Right ventricle myocardium inferior (tissue), 1 donor: ENCODE data around the gene HTR1D. TPM values are rescaled to one million over a fixed set of nuclear protein-coding genes. Genes with fewer than 3 reads are reported as not detected.
"Not testable (repeated sequence)": the region's sequence is repeated elsewhere in the genome, so short reads cannot be mapped to it uniquely, and the experiment has no call there.

Experiments
- ATAC-seq: fragments of 200-7000 bp; cut with Tn5 transposase; one replicate; pipeline ENCODE4 v1.9.1; 2020; ENCODE audit warnings: mild to moderate bottlenecking, moderate library complexity
- DNase-seq: peaks from one replicate; pipeline ENCODE4 v3.0.0; 2021; ENCODE audit errors: missing footprints
- intact Hi-C: fragments of 100-400 bp; cut with DNase I; formaldehyde crosslinking; loops from one replicate; pipeline ENCODE4 v1.11.0; 2022
- total RNA-seq: library from RNA; stranded (reverse); fragmentation: NEBNext Ultra II Directional; extraction: Animal tissue kit (Norgen Biotek cat#: 25700); gene quantifications from one replicate; pipeline ENCODE4 v1.2.1, GENCODE V29; 2021
- donor health status: DM: no; HTN: yes; CAD: no; lungs with severe emphysema.

Gene HTR1D
- total RNA-seq, 1 donor from 2014 or later, result 0.11 TPM

DNA sequence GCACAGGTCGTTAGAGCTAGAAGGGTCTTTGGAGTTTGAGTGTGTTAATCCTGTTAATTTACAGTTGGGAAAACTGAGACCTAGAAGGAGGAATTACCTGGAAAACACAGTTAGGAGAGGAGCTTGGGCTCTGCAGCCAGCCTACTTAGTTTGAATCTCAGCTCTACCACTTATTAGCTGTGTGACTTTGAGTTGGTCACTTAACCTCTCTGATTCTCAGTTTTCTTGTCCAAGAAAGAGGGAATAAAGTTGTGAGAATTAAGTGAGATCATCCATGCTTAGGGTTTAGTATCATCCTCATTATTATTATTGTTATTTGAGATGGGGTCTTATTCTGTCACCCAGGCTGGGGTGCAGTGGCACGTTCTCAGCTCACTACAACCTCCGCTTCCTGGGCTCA, 5.4 kb upstream of the HTR1D start:
- ATAC-seq, result no peak
- intact Hi-C loops, result no loop called here
- DNase-seq, result no peak

DNA sequence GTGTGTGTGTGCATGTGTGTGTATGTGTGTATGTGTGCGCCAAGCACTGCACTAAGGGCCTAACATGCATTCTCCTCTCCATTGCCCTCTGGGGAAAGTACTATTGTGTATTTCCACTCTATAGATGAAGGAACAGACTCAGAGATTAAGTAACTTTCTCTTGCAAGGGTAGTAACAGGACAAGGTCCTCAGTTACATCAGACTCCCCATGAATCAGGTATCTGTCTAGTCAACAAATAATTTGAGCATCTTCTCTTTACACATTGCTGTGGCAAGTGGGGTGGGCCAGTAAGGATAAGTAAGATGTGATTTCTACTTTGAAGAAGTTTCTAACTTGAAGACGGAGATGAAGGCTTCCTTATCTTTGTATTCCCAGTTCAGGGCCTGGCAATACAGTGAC, 5.0 kb upstream of the HTR1D start:
- ATAC-seq (no peak), DNase-seq (no peak)
- intact Hi-C loops, result no loop called here

- ATAC-seq (no peak), DNase-seq (no peak)
- intact Hi-C loops, result no loop called here
Observed at GRCh38 chr1:23221107-23221506, 3.8 kb upstream of the HTR1D start.

GRCh38 chr1:23216771-23217420, 406 bp downstream of the HTR1D start:
- ATAC-seq (no peak), DNase-seq (no peak)
- intact Hi-C loops, result loop anchor here (10.0 kb wide), 1 partner anchor 58 kb away; no protein-coding TSS in a partner anchor

DNA sequence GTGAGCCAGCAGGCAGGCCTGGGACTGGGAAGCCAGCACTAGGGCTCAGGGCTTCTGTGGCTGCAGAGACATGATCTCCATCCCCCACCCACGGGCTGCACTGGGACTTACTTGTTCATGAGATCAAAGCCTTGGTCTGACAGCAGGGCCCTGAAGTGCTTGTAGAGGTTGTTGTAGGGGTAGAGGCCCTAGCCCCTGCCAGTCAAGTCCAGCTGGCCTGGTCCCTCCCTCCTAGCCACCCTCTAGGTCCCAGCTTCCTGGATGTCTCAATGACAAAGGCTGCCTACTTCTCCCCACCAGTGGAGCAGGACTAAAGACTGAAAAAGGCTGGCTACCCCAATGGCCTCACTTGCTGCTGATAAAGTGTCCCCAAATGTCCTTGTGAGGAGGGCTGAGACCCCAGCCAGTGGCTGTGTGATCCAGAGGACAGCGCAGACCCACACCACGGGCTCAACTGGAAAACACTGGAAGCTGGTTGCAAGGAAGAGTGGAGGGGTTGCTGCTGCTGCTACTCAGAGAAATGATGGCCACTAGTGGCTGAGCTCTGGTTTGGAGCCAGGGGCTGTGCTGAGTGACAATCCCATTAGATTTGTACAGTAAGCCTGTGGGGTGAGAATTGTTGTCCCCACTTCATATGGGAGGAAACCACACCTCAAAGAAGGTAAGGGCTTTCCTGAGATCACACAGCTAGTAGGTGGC, 1.4 kb downstream of the HTR1D start:
- no peak for ATAC-seq
- DNase-seq, result no peak
- intact Hi-C loops, result loop anchor here (10.0 kb wide), 1 partner anchor 59 kb away; no protein-coding TSS in a partner anchor

DNA sequence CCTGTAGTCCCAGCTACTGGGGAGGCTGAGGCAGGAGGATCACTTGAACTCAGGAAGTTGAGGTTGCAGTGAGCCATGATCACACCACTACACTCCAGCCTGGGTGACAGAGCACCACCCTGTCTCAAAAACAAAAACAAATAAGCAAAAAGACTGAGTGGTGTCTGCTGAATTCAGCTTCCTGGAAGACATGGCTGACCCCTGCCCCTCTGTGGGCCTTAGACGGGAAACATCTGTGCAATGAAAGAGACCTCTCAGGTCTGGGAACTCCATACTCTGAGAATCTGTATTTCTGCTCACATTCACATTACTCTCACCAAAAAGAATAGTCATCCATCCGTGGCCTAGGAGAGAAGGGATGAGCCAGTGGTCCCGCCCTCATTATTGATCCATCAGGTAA, 2.0 kb downstream of the HTR1D start:
- no peak for DNase-seq
- ATAC-seq, result no peak
- intact Hi-C loops, result loop anchor here (10.0 kb wide), 1 partner anchor 60 kb away; no protein-coding TSS in a partner anchor

DNA sequence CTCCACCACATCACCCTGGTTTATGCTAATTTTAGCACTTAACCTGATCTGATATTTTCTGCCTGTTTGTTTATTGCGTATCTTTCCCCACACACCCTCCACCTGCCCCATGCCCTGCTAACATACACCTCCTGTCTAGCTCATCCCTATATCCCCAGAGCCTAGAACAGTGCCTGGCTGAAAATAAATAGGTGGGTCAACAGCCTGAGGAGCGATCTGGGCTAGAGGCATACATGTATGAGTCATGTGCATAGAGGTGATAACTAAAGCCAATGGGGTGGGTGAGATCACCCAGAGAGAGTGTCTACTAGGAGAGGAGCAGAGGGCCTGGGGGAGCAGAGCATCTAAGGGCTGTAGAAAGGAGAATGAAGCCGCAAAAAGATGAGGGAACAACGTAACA, 2.7 kb downstream of the HTR1D start:
- DNase-seq (no peak), ATAC-seq (no peak)
- intact Hi-C loops, result loop anchor here (10.0 kb wide), 1 partner anchor 60 kb away; no protein-coding TSS in a partner anchor

DNA sequence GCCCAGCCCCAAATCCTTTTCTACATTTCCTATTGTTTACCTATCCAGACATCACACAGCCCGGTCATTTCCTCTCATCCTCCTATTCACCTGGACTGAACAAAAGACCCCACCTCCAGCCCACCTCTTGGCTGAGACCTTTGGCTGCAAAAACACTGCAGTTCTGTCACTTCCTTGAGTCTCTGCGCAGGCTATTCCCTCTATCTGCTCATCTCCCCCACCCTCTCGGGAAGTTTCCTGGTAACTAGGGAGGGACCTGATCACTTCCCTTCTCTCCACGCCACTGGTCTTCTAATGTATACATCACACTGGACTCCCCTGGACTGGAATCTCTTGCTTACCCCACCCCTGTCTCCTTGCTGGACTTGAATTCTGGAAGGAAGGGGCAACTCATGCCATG, 5.3 kb downstream of the HTR1D start:
- intact Hi-C loops, result loop anchor here (10.0 kb wide), 1 partner anchor 63 kb away; no protein-coding TSS in a partner anchor
- DNase-seq, result no peak
- ATAC-seq, result no peak

GRCh38 chr1:23210963-23211362, 6.3 kb downstream of the HTR1D start:
- DNase-seq (no peak), ATAC-seq (no peak)
- intact Hi-C loops, result loop anchor here (10.0 kb wide), 1 partner anchor 64 kb away; no protein-coding TSS in a partner anchor

DNA sequence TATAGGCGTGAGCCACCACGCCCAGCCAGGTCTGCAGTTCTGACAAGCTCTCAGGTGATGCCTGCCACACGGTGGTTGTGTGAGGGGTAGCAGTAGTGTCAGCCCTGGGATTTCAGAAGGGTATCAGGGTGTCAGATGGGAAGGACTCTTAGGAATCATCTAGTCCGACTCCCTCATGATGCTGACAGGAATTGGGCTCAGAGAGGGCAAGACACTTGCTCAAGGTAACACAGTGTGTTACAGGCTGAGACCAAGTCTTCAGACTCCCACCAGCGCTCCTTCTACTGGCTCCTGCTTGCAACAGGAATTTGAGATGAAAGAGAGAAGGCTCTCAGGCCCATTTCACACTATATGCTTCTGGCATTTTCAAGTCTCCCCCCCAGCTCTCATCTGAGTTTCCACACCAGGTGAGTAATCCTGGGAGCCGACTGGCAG, 6.9 kb downstream of the HTR1D start:
- DNase-seq (no peak), ATAC-seq (no peak)
- intact Hi-C loops, result loop anchor here (10.0 kb wide), 1 partner anchor 64 kb away; no protein-coding TSS in a partner anchor

GRCh38 chr1:23209770-23210169, 7.5 kb downstream of the HTR1D start:
- intact Hi-C loops, result loop anchor here (10.0 kb wide), 1 partner anchor 65 kb away; no protein-coding TSS in a partner anchor
- ATAC-seq (no peak), DNase-seq (no peak)

GRCh38 chr1:23208527-23208926, 8.8 kb downstream of the HTR1D start:
- DNase-seq (no peak), ATAC-seq (no peak)
- intact Hi-C loops, result no loop called here

DNA sequence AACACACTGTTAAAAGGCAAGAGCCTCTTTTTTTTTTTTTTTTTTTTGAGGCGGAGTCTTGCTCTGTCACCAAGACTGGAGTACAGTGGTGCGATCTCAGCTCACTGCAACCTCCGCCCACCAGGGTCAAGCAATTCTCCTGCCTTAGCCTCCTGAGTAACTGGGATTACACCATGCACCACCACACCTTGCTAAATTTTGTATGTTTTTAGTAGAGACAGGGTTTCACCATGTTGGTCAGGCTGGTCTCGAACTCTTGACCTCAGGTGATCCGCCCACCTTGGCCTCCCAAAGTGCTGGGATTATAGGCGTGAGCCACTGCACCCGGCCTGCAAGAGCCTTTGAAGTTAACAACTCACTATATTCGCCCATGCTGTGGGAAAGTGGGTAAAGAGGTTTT, 9.6 kb downstream of the HTR1D start:
- ATAC-seq, DNase-seq, intact Hi-C loops: not testable (repeated sequence)

DNA sequence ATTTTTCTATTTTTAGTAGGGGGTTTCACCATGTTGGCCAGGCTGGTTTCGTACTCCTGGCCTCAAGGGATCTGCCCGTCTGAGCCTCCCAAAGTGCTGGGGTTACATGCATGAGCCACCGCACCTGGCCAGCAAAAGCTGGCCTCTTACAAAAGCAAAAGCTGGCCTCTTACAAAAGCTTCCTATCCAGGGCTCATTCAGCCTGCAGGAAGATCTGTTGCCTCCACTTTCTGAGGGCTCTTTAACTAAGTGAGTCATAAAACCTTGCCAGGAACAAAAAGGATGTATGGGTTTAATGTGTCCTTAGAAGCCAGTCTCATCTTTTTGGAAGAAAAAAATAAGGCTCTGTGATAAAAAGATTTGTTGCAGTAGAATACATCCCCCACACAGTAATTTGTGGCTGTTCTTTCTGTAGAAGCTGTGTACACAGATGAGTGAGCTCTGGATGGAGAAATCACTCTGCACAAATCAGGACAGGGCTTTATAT, 15.0 kb downstream of the HTR1D start:
- intact Hi-C loops, result no loop called here
- ATAC-seq (no peak), DNase-seq (no peak)

DNA sequence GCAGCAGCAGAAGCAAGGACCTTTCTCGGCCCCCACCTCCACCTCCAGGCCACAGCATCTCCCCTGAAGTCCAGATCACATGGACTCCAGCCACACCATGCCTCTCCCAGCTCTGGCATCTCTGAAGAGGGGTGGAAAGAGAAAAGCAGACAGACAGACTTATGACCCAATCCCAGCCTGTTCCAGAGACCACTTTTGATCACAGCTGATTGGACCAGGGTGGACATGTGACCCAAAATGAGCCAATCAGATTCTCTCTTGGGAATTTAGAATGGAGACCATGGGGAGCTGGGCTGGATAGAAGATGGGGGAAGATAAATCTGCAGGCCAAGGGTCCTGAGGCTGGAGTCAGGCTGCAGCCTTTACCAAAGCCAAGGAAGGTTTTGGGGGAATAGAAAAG, 16.4 kb downstream of the HTR1D start:
- intact Hi-C loops, result no loop called here
- DNase-seq (no peak), ATAC-seq (no peak)

GRCh38 chr1:23198373-23198772, 18.9 kb downstream of the HTR1D start:
- ATAC-seq (no peak), DNase-seq (no peak)
- intact Hi-C loops, result no loop called here

DNA sequence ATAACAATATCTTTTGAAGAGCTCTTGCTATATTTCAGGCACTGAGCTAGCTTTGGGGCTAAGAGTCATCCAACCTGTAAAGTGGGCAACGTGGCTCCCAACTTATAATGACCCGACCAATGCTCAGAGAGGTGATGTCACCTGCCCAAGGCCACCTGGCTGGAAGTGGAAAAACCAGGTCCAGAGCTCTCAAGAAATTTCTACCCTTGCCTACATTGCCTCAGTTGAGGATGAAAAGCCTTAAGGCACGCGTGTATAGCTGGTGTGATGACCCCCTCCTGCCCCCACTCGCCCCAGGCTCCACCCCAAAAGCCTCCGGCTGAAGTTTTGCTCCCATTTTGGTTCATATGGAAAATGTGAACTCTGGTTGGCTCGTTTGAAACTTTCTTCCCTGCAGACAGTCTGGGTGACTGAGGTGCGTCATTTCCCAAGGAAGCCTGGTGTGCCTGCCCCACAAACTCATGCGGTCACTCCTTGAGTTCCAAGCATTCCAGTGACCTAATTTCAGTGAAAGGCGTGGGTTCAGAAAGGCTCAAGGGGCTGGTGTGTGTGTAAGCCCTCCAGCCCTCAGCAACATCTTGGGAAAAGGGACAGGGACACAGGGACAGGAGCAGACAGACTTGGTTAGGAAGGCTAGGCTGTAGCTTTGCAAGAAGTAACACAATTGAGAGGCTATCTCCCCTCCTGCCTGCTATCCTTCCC, 20.5 kb downstream of the HTR1D start:
- DNase-seq (no peak), ATAC-seq (no peak)
- intact Hi-C loops, result no loop called here

GRCh38 chr1:23194119-23194984, 22.9 kb downstream of the HTR1D start:
- ATAC-seq (no peak), DNase-seq (no peak)
- intact Hi-C loops, result no loop called here
